GM18868 (cell line): ENCODE results near the gene UTY.

Experiments
- ATAC-seq: cut with Tn5 transposase; IDR thresholded peaks from one replicate; pipeline ENCODE4 v1.9.1; 2021; ENCODE audit warnings: mild to moderate bottlenecking, moderate library complexity; ENCODE audit not compliant: unreplicated experiment

Gene UTY

GRCh38 chrY:13479828-13480227 is at the start of gene UTY:
UTY (minus strand) TSS chrY:13480033; CDS start chrY:13479665, 368 bp downstream.
- peak; percentile 97 for ATAC-seq

GRCh38 chrY:13520474-13520873 is 40.6 kb upstream of the UTY start:
- no peak for ATAC-seq

GRCh38 chrY:13501215-13501614 is 21.4 kb upstream of the UTY start:
- ATAC-seq, result no peak

GRCh38 chrY:13493737-13494136 is 13.9 kb upstream of the UTY start:
- no peak for ATAC-seq

- ATAC-seq, result no peak
Measured at GRCh38 chrY:13492408-13492807, 12.6 kb upstream of the UTY start.

- no peak for ATAC-seq
Measured at GRCh38 chrY:13488738-13489137, 8.9 kb upstream of the UTY start.

GRCh38 chrY:13479121-13479711 is 617 bp downstream of the UTY start:
- peak; percentile 34 for ATAC-seq

- peak; percentile 42 for ATAC-seq
Measured at GRCh38 chrY:13478126-13478785, 1.6 kb downstream of the UTY start.

- ATAC-seq, result no peak
Measured at GRCh38 chrY:13474997-13475396, 4.8 kb downstream of the UTY start.

GRCh38 chrY:13451572-13451971 is 28.3 kb downstream of the UTY start:
- no peak for ATAC-seq

GRCh38 chrY:13450596-13451130 is 29.2 kb downstream of the UTY start:
- ATAC-seq, result no peak

- ATAC-seq, result no peak
Measured at GRCh38 chrY:13445566-13445965, 34.3 kb downstream of the UTY start.

GRCh38 chrY:13443146-13443545 is 36.7 kb downstream of the UTY start:
- ATAC-seq, result no peak

GRCh38 chrY:13440811-13441210 is 39.0 kb downstream of the UTY start:
- ATAC-seq, result no peak

- no peak for ATAC-seq
Measured at GRCh38 chrY:13435968-13436937, 43.6 kb downstream of the UTY start.

- no peak for ATAC-seq
Measured at GRCh38 chrY:13435206-13435967, 44.4 kb downstream of the UTY start.

GRCh38 chrY:13432293-13433025 is 47.4 kb downstream of the UTY start:
- ATAC-seq, result no peak

GRCh38 chrY:13429551-13429950 is 50.3 kb downstream of the UTY start:
- ATAC-seq, result no peak

GRCh38 chrY:13423281-13423732 is 56.5 kb downstream of the UTY start:
- ATAC-seq, result no peak
